DND-41 (cell line): ENCODE data around the gene FBXW8.

ENCODE experiments used
- ATAC-seq: fragments of 200-7000 bp; cut with Tn5 transposase; 3 replicates; pipeline ENCODE4 v1.9.1; 2021; ENCODE audit warnings: low read depth; ENCODE audit not compliant: insufficient read depth
- DNase-seq: peaks from one replicate; pipeline ENCODE4 v3.0.0-alpha.2; 2020
- H2AFZ ChIP-seq: 2 replicates; pipeline ENCODE4 v1.6.0; 2012; ENCODE audit warnings: low read depth, low read length
- H3K27ac ChIP-seq: 2 replicates; pipeline ENCODE4 v1.5.1; 2012; ENCODE audit warnings: low read length, inconsistent platforms
- H3K27me3 ChIP-seq: fragments of 200-600 bp; sonication (generic); 2 replicates; pipeline ENCODE4 v1.6.0; 2012; ENCODE audit warnings: low read length, mild to moderate bottlenecking, inconsistent platforms; ENCODE audit not compliant: insufficient read depth, poor library complexity
- H3K36me3 ChIP-seq: 2 replicates; pipeline ENCODE4 v1.5.1; 2012; ENCODE audit warnings: low read length, inconsistent platforms; ENCODE audit not compliant: insufficient read depth
- H3K4me1 ChIP-seq: 2 replicates; pipeline ENCODE4 v1.5.1; 2012; ENCODE audit warnings: mild to moderate bottlenecking, low read length; ENCODE audit not compliant: insufficient read depth
- H3K4me2 ChIP-seq: 2 replicates; pipeline ENCODE4 v1.6.0; 2012; ENCODE audit warnings: mild to moderate bottlenecking, moderate library complexity, low read length, inconsistent platforms; ENCODE audit not compliant: insufficient read depth
- H3K4me3 ChIP-seq, 2 experiments: fragments of 200-600 bp in 1 of 2; shearing (Covaris generic) in 1 of 2; 2 replicates each; pipeline ENCODE4 v1.5.1; 2012 to 2016; ENCODE audit warnings: inconsistent platforms in 2 of 2, low read length in 2 of 2, mild to moderate bottlenecking in 2 of 2, low read depth in 1 of 2, moderate library complexity in 1 of 2
- H3K79me2 ChIP-seq: 2 replicates; pipeline ENCODE4 v1.6.0; 2012; ENCODE audit warnings: low read length, inconsistent platforms; ENCODE audit not compliant: insufficient read depth
- H3K9ac ChIP-seq: 2 replicates; pipeline ENCODE4 v1.6.0; 2012; ENCODE audit warnings: low read depth, mild to moderate bottlenecking, inconsistent platforms, low read length, moderate library complexity
- H3K9me3 ChIP-seq: 2 replicates; pipeline ENCODE4 v1.5.1; 2012; ENCODE audit warnings: low read length, moderate library complexity, mild to moderate bottlenecking, inconsistent platforms; ENCODE audit not compliant: insufficient read depth, severe bottlenecking
- H4K20me1 ChIP-seq: 2 replicates; pipeline ENCODE4 v1.6.0; 2012; ENCODE audit warnings: low read length; ENCODE audit not compliant: insufficient read depth
- EZH2 ChIP-seq: IDR thresholded peaks from 3 replicates; pipeline ENCODE4 v1.6.1; 2012; ENCODE audit warnings: borderline replicate concordance, low read depth, mild to moderate bottlenecking, moderate library complexity, low read length, inconsistent platforms; ENCODE audit not compliant: severe bottlenecking
- TF ChIP-seq, protein P1 (sequence below): IDR thresholded peaks from 2 replicates; pipeline ENCODE4 v1.5.1; 2012; ENCODE audit warnings: borderline replicate concordance, low read length, moderate library complexity, mild to moderate bottlenecking; ENCODE audit not compliant: poor library complexity, severe bottlenecking; ENCODE audit errors: extremely low read depth

FBXW8 gene

DNA sequence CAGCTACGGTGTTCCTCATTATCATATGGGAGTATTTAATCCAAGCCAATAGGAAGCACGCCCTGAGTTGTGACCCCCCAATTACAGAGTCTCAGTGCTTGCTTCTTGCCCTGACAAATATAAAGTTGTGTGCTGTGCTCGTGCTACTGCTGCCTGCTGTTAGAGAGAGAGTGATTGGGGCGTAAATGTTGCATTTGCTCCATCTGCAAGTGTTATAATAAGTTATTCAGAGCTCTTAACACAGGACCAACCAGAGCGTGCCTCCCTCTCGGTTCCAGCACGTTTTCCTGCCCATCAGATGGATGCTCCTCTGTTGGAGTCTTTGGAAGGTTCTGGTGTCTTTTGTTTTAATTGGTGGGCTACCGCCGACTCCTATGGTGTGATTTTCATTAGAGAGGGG, 107.1 kb downstream of the FBXW8 start:
- Histone ChIP-seq H3K9ac (no peak overlapping the region), H3K4me2 (no peak overlapping the region), H3K79me2 (no peaks in the 10 kb centered on the region), H3K4me1 (no peaks in the 10 kb centered on the region), H4K20me1 (no peaks in the 10 kb centered on the region), H3K27ac (no peak overlapping the region), H3K27me3 (no peaks in the 10 kb centered on the region), H3K4me3 (no peak overlapping the region), H3K36me3 (peaks cover 32% of the 10 kb centered on the region), H3K9me3 (peaks cover 11% of the 10 kb centered on the region), H2AFZ (no peak overlapping the region)
- DNase-seq (no peak), ATAC-seq (no peak)
- no peak for TF ChIP-seq EZH2
- TF ChIP-seq, protein P1, sequence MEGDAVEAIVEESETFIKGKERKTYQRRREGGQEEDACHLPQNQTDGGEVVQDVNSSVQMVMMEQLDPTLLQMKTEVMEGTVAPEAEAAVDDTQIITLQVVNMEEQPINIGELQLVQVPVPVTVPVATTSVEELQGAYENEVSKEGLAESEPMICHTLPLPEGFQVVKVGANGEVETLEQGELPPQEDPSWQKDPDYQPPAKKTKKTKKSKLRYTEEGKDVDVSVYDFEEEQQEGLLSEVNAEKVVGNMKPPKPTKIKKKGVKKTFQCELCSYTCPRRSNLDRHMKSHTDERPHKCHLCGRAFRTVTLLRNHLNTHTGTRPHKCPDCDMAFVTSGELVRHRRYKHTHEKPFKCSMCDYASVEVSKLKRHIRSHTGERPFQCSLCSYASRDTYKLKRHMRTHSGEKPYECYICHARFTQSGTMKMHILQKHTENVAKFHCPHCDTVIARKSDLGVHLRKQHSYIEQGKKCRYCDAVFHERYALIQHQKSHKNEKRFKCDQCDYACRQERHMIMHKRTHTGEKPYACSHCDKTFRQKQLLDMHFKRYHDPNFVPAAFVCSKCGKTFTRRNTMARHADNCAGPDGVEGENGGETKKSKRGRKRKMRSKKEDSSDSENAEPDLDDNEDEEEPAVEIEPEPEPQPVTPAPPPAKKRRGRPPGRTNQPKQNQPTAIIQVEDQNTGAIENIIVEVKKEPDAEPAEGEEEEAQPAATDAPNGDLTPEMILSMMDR, result no peak

DNA sequence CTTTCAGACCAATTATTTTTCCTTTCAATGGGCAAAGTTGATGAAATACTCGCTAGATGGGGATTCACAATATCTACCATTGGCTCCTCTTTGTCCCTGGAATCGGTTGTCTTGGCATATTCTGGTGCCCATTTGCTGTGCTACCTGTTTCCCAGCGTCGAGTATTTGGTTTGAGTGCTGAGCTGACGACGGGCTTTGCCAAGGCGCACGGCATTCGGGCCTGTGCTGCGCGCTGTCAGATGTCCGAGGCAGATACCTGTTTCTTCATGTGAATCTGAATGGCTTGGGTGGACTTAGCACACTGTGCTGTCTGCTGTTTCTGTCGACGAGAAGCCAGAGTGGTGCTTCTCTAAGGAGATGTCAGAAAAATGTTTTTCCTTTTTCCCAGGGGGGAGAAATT, 107.5 kb downstream of the FBXW8 start:
- Histone ChIP-seq H3K27ac (no peak overlapping the region), H3K9me3 (peaks cover 11% of the 10 kb centered on the region), H2AFZ (no peak overlapping the region), H3K4me2 (no peak overlapping the region), H4K20me1 (no peaks in the 10 kb centered on the region), H3K27me3 (no peaks in the 10 kb centered on the region), H3K9ac (no peak overlapping the region), H3K36me3 (peaks cover 35% of the 10 kb centered on the region), H3K79me2 (no peaks in the 10 kb centered on the region), H3K4me3 (no peak overlapping the region), H3K4me1 (no peaks in the 10 kb centered on the region)
- TF ChIP-seq, protein P1, result no peak
- no peak for TF ChIP-seq EZH2
- no peak for ATAC-seq
- no peak for DNase-seq

DNA sequence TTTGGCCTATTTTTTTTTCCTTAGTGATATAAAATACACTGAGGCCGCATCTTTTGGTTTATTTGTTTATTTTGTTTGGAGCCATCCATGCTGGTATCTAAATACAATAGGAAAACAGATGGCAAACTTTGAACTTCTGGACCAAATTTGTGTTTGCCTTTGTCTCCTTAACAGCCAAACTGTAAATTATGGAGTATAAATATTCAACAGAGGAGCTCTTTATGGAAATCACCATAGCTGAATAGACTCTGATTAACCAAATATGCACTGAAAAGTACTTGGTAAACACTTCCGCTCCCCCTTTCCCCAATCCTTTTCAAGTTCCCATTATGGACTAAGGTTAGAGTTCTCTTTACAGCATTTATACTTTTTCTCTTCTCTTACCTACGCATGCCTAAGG, 107.9 kb downstream of the FBXW8 start:
- H3K27ac ChIP-seq, result no peak overlapping the region
- H3K4me1 ChIP-seq, result no peaks in the 10 kb centered on the region
- H3K4me3 ChIP-seq, result no peak overlapping the region
- no peak overlapping the region for H3K4me2 ChIP-seq
- H3K36me3 ChIP-seq, result peaks cover 38% of the 10 kb centered on the region
- DNase-seq (no peak), ATAC-seq (no peak)
- H3K27me3 ChIP-seq, result no peaks in the 10 kb centered on the region
- no peak overlapping the region for H3K9ac ChIP-seq
- H2AFZ ChIP-seq, result no peak overlapping the region
- peaks cover 11% of the 10 kb centered on the region for H3K9me3 ChIP-seq
- TF ChIP-seq EZH2, result no peak
- TF ChIP-seq, protein P1, result no peak
- no peaks in the 10 kb centered on the region for H3K79me2 ChIP-seq
- H4K20me1 ChIP-seq, result no peaks in the 10 kb centered on the region

DNA sequence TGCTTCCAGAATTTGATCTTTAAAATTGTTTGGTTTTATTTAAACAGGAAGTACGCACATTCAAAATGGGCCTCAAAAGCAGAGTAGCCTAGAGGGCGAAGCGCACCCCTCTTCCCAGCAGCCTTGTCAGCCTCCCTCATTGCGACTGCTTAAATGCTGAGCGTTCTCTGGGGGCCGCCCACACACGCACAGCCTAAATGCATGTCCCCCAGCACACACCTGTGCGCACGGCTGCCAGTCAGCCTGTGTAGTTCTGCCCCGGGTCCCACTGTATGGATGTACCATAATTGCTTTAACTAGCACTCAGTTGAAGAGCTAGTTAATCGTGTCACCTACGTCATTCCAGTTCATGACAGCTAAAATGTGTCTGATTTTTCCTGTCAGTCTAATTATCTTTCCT, 109.1 kb downstream of the FBXW8 start:
- DNase-seq (no peak), ATAC-seq (no peak)
- no peak overlapping the region for H3K27ac ChIP-seq
- H3K4me2 ChIP-seq, result no peak overlapping the region
- H4K20me1 ChIP-seq, result no peaks in the 10 kb centered on the region
- no peak for TF ChIP-seq EZH2
- TF ChIP-seq, protein P1, result no peak
- H3K79me2 ChIP-seq, result no peaks in the 10 kb centered on the region
- H3K9me3 ChIP-seq, result peaks cover 3% of the 10 kb centered on the region
- no peak overlapping the region for H3K9ac ChIP-seq
- no peak overlapping the region for H3K4me3 ChIP-seq
- peaks cover 43% of the 10 kb centered on the region for H3K36me3 ChIP-seq
- H2AFZ ChIP-seq, result no peak overlapping the region
- no peaks in the 10 kb centered on the region for H3K27me3 ChIP-seq
- H3K4me1 ChIP-seq, result no peaks in the 10 kb centered on the region
